KG1 (cell line): Measurements from ENCODE around the gene CDK19.

Experiments used
- DNase-seq: peaks from one replicate; lab custom pipeline; 2025; lab: John Stamatoyannopoulos, UW

The CDK19 gene

GRCh38 chr6:110658631-110659211 lies 156.5 kb downstream of the CDK19 start:
- DNase-seq: no peak

- DNase-seq: no peak
These were observed 158.8 kb downstream of the CDK19 start for GRCh38 chr6:110656492-110656891.

DNA sequence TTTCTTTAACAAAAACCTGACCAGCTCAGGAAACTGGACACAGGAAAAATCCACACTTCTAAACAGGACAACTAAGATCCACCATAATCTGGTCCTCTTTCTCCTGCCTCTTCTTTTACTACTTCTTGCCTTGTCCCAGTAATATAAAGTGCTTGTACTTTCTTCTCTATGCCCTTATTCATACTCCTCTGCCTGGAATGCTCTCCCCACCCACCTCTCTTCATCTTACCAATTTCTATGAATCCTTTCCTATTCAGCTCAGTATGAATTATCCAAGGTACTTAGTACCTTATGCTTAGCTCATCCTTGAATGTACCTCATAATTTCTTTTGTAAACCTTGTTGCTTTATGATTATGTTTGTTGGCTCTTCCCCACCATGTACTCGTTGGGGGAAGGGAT lies 159.4 kb downstream of the CDK19 start:
- no peak for DNase-seq

GRCh38 chr6:110654096-110654820 lies 161.0 kb downstream of the CDK19 start:
- no peak for DNase-seq

DNA sequence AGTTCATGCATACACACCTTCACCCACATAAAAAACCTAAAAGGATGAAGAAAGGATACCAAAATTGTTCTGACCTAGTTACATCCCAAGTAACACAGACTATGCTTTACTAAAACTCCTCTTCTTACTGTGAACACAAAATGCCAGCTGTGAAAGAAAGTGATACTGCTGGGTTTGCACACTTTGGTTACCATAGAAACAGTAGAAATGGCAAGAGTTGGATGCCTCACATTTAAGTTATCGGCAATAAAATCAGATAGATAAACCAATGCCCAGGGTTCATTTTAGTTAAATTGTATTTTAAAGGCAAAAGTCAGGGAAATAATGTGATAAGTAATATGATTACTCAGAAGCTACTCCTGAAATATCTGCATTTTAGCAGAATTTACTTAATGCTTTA lies 161.9 kb downstream of the CDK19 start:
- DNase-seq: no peak

DNA sequence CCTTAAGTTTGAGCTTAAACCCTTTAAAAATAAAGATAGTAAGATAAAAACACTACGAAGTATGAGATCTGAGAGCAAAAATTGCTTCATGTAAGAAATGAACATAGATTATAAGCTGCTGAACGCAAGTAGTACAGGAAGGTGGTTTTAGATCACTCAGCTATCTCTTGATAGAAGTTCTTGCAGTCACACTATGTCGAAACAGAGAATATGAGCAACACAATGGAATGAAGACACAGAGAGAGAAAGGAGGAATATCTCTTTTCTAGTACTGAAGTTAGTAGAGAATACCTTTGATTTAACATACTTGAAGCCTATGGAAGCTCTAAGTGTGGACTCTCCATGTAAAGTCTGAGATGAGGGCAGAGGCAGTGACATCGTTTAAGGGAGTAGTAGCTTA lies 162.7 kb downstream of the CDK19 start:
- no peak for DNase-seq

DNA sequence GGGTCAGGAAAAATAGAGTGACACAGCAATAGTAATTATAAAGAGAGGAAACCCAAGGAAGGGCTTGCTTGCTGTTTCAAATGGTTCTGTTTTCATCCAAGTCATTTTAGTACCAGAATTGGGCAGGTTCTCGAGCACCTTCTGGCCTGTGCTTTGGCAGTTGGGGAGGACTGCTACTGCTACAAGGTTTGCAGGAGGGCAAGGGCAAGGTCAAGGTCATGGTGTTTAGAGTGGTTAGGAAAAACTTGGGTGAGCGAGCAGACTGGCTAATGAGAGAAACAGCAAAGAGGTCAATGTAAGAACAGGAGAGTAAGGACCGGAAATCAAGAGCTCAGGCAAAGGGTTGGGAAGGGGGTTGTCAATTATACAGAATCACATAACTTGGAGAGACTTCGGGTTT lies 164.5 kb downstream of the CDK19 start:
- no peak for DNase-seq

DNA sequence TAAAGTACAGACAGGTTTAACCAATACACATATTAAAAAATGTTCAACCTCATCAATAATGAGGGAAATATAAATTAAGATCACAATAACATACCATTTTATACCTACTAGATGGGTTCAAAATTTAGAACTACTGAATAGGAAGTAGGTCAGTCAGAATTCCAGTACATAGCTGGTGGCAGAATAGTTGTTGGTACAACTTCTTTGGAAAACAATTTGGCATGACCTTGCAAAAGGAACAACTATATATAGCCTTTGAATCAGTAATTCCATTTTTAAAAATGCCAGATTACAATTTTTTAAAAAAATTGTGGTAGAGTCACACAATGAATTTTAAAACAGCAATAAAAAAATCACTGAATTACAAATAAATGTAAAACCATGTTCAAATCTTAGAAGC lies 165.6 kb downstream of the CDK19 start:
- DNase-seq: no peak

DNA sequence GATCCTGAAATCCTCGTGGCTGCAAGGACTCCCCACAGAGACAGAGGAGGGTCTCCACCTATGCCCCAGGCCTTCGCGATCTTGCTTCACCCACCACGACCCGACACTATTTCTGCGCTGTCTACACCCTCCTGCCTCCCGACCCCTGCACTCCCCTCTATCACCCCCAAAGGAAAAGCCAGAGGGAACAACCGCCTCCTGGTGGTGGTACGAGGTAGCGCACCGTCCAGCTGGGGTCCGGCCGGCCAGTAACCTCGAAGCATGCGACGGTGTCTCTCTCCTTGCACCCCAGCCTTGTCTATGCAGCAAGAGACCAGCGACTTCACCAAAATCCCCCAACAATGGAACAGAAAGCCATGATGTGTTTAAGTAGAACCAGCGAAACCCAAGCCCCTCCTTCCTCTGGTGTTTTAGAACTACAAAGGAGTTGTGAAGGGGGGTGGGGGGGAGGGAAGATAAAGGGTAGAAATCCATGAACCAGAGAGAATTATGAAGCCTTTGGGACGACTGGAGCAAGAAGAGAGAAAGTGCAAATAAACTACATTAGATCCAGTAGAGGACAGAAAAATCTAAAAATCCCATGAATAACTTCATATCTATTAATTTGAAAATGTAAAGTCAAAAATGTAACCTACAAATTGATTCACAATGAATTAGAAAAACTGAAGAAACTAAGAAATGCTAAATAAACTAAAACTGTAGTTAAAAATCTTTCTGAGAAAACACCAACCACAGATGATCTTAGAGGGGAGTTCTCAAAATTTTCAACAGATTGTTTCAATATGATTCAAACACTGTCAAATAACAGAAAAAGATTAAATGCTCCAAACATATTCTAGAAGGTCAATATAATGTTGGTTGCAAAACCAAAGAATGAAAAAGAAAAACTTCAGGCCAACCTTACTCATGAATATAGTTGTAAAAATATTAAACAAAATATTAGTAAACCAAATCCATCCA lies 168.0 kb downstream of the CDK19 start:
- DNase-seq: no peak

- no peak for DNase-seq
These were observed 168.9 kb downstream of the CDK19 start for GRCh38 chr6:110646419-110646698.

DNA sequence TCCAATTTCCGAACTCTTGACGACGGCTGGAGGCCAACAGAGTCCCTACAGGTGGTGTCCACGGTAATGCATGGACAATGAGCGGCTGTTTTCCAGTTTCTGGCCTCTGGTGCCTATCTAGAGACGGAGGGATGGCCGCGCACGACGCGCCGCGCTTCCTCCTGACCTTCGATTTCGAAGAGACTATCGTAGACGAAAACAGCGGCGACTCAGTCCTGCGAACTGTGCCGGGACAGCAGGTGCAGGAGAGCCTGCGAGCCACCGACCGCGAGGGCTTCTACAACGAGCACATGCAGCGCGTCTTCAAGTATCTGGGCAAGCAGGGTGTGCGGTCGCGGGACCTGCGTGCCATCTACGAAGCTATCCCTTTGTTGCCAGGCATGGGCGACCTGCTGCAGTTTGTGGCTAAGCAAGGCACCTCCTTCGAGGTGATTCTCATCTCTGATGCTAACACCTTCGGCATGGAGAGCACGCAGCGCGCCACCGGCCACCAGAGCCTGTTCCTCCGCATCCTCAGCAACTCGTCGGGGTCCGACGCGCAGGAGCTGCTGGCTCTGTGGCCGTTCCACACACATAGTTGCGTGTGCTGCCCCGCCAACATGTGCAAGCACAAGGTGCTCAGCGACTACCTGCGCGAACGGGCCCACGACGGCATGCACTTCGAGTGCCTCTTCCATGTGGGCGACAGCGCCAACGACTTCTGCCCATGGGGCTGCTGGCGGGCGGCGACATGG lies 169.4 kb downstream of the CDK19 start:
- no peak for DNase-seq

DNA sequence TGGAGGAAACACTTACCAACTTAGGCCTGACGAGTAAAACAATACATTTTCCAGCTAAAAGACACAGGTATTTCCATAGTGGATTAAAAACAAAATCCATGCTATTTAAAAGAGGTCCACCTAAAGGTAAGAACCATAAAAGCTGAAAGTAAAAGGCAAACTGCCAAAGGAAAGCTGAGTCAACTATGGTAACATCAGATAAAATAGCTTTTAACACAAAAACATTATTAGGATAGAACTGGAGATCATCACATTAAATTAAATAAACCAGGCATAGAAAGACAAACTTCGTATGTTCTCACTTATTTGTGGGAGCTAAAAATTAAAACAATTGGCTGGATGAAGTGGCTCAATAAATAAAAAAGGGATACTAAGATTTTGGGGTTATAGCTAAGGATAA lies 172.1 kb downstream of the CDK19 start:
- no peak for DNase-seq

DNA sequence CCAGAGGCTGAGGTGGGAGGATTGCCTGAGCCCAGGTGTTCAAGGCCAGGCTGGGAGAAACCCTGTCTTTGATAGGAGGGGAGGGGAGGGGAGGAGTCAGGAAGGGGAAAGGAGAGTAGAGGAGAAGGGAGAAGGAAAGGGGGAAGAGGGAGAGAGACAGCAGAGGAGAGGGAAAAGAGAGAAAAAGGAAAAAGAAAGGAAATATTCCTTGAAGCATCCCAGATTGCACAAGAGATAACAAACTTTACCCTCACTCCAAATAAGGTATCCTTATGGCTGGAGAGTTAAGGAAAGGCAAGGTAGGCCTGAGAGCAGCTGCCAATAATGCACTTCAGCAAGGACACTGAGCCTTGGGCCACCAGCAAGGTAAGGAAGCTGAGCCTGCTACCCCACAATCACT lies 172.6 kb downstream of the CDK19 start:
- DNase-seq: no peak

- no peak for DNase-seq
These were observed 178.5 kb downstream of the CDK19 start for GRCh38 chr6:110636781-110637180.

GRCh38 chr6:110635096-110635495 lies 180.2 kb downstream of the CDK19 start:
- no peak for DNase-seq

- DNase-seq: no peak
These were observed 181.5 kb downstream of the CDK19 start for GRCh38 chr6:110633731-110634213.

- no peak for DNase-seq
These were observed 186.1 kb downstream of the CDK19 start for GRCh38 chr6:110629153-110629552.

DNA sequence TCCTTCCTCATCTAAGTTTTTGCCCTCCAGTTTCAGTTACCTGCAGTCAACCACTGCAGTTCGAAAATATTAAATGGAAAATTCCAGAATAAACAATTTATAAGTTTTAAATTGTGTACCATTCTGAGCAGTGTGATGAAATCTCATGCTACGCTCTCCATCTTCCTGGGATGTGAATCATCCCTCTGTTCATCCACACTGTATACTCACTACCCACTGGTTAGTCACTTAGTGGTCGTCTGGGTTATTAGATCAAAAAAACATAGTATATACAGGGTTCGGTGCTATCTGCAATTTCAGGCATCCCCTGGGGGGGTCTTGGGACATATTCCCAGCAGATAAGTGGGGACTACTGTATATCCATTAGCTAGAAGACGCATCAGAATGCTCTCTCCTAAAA lies 186.9 kb downstream of the CDK19 start:
- DNase-seq: no peak

DNA sequence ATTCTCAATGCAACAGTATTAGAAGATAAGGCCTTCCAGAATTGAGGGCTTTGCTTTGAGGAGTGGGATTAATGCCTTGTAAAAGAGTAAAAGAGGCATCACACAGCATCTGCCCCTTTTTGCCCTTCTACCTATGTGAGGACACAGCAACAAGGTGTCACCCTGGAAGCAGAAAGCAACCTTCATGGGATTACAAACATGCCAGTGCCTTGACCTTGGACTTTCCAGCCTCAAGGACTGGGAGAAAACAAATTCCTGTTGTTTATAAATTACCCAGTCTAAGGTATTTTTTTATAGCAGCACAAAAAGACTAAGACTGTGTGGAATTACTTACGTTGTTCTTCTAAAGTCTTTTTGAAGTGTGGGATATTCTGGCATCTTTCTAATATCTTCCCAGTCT lies 188.8 kb downstream of the CDK19 start:
- DNase-seq: no peak

DNA sequence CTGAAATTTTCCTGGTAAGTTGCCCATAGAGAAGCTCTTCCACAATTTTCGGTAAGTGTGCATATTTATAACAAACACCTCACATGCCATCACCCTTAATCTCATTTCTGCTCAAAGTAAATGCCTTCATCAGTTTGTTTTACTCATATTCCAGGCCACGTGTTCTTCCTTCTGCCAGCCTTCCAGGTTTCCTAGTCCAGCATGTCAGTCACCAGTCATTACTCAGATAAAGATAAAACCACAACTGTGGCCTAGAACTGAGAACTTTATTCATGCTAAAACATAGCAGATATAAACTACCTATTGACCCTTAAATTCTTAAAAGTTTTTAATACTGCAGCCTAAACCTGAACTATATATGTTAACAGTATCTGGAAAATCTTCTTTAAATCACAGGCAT lies 189.4 kb downstream of the CDK19 start:
- DNase-seq: no peak

DNA sequence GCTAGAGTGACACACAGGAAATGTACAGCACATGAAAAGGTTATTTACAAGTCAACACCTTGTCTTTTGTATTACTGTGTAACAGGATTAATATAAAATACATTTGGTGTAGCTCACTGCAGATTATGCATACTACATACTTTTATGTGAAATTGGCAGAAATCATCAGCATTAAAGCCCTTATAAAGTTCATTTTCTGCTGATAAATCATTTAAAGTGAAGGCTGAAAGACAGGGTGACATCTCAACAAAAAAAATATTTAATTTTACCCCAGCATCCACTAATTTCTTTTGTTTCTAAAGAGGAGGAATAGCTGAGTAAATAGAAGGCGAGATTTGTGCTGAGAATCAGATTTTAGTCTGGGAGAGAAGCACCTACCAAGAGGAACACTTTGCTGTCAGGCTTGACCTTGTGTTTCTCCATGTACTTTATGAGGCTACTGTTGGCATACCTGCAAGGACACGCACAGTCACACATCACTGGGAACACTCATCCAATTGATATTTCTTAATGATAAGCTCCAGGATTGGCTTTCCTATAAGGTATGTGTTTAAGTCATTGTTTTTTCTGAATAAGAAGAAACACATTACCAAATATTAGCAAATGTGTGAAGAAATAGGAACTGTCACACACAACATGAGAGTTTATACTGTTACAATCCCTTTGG lies 192.2 kb downstream of the CDK19 start:
- no peak for DNase-seq

DNA sequence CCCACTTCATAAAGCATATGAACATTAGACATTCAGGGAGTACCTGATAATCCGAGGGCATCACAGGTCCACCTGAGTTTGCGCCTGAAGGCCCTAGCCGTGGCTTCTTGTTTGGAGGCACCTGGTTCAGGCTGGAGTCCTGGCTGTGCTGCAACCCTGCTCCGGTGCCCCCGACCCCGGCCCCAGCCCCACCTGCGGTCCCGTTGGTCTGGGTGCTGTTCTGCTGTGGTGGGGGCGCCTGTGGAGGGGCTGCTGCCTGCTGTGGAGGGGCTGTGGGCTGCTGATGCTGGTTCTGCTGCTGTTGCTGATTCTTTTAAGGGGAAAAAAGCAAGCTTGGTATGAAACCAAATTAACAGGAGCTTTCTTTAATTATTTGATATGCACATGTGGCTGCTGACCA lies 194.2 kb downstream of the CDK19 start:
- DNase-seq: no peak
